ENCODE results near the gene RNF20. TPM values are rescaled to one million over a fixed set of nuclear protein-coding genes. Genes with fewer than 3 reads are reported as not detected.

The RNF20 gene
- total RNA-seq, 1 experiment from 2014 or later = 37.6 TPM

- intact Hi-C loops (cut with micrococcal nuclease) = no loop called here
- DNase-seq (ENCODE audit: low read depth, low spot score) (no peak), ATAC-seq (no peak)
- no peak overlapping the region for H3K27ac ChIP-seq (ENCODE audit: low read depth, low read length)
- H3K79me2 ChIP-seq (ENCODE audit: insufficient read depth, low read length) = no peaks in the 10 kb centered on the region
- H2AFZ ChIP-seq (ENCODE audit: low read depth, low read length, poor library complexity, severe bottlenecking) = no peak overlapping the region
- POLR2A ChIA-PET = no interaction called here
- H3K4me2 ChIP-seq (ENCODE audit: low read length) = no peak overlapping the region
- no peaks in the 10 kb centered on the region for H4K20me1 ChIP-seq (ENCODE audit: insufficient read depth)
- BruUV-seq (replicated peaks) = no TSS peak
- no peak overlapping the region for H3K9ac ChIP-seq (ENCODE audit: low read length)
- CTCF ChIA-PET = no interaction called here
- RAD21 ChIA-PET (ENCODE audit: low non-redundant PET in 1 of 2, low total read pairs in 2 of 2, uncharacterized antibody in 2 of 2, unreplicated experiment in 2 of 2) = no interaction called here
- no peaks in the 10 kb centered on the region for H3K9me3 ChIP-seq (ENCODE audit: control insufficient read depth in 1 of 2, insufficient read depth in 1 of 2, low read depth in 1 of 2, low read length in 2 of 2)
- H3K4me3 ChIP-seq (replicated peaks in 1 of 2; ENCODE audit: low read depth in 1 of 2, low read length in 2 of 2) = no peak overlapping the region
- H3K27me3 ChIP-seq (ENCODE audit: insufficient read depth, low read length) = no peaks in the 10 kb centered on the region
- H3K9me2 ChIP-seq (ENCODE audit: insufficient read depth) = no peaks in the 10 kb centered on the region
- no peaks in the 10 kb centered on the region for H3K36me3 ChIP-seq (ENCODE audit: control insufficient read depth in 1 of 2, insufficient read depth in 2 of 2, low read length in 2 of 2)
- TF ChIP-seq TCF7L2 (IDR thresholded peaks at IDR 0.05; ENCODE audit: borderline replicate concordance, extremely low read depth, insufficient read depth, insufficient read length) = no peak
- TF ChIP-seq REST (IDR thresholded peaks at IDR 0.05; ENCODE audit: low read depth) = no peak
- TF ChIP-seq EZH2 (IDR thresholded peaks at IDR 0.05) = no peak
- no peak for TF ChIP-seq ZBTB33 (IDR thresholded peaks at IDR 0.05; ENCODE audit: extremely low read depth, insufficient replicate concordance, low read length)
- no peak for TF ChIP-seq POLR2A (IDR thresholded peaks at IDR 0.05; ENCODE audit: borderline replicate concordance, extremely low read depth, insufficient read depth, insufficient read length)
- no peak for TF ChIP-seq FOSL1 (IDR thresholded peaks at IDR 0.05; ENCODE audit: low read depth)
- TF ChIP-seq ATF3 (IDR thresholded peaks at IDR 0.05) = no peak
- TF ChIP-seq YY1 (IDR thresholded peaks at IDR 0.05; ENCODE audit: extremely low read depth, insufficient replicate concordance, low read depth, low read length) = no peak
- no peak for TF ChIP-seq SRF (IDR thresholded peaks at IDR 0.05; ENCODE audit: low read depth)
- TF ChIP-seq ZNF274 (IDR thresholded peaks at IDR 0.05; ENCODE audit: low read depth, low read length) = no peak
- no peak for TF ChIP-seq JUND (IDR thresholded peaks at IDR 0.05)
- no peak for TF ChIP-seq CTCF (IDR thresholded peaks at IDR 0.05 in 2 of 3, conservative IDR thresholded peaks at IDR 0.05 in 1 of 3; ENCODE audit: borderline replicate concordance in 1 of 3, insufficient read depth in 1 of 3, low read depth in 2 of 3, low read length in 2 of 3)
- no peak for TF ChIP-seq CBX3 (IDR thresholded peaks at IDR 0.05; ENCODE audit: low read depth)
- TF ChIP-seq RAD21 (IDR thresholded peaks at IDR 0.05; ENCODE audit: low read depth) = no peak
- TF ChIP-seq EZH2phosphoT487 (IDR thresholded peaks at IDR 0.05; ENCODE audit: borderline replicate concordance) = no peak
- TF ChIP-seq ELF1 (IDR thresholded peaks at IDR 0.05; ENCODE audit: borderline replicate concordance, low read depth) = no peak
- H3K4me1 ChIP-seq (ENCODE audit: control insufficient read depth in 1 of 2, insufficient read depth in 2 of 2, low read length in 2 of 2) = no peaks in the 10 kb centered on the region
These were observed 29.5 kb upstream of the RNF20 start for GRCh38 chr9:101504188-101504587.
